ENCODE data around the gene ITPR1. TPM values are rescaled to one million over a fixed set of nuclear protein-coding genes. Genes with fewer than 3 reads are reported as not detected.

ITPR1 gene
- total and polyA plus RNA-seq, 2 experiments from 2014 or later: 17.6 to 28.8 TPM

- Histone ChIP-seq H3K4me3 (no peak overlapping the region), H3K36me3 (peaks cover 20% of the 10 kb centered on the region), H3K27me3 (no peaks in the 10 kb centered on the region), H3K9me3 (ENCODE audit: low read depth) (no peaks in the 10 kb centered on the region), H3K27ac (no peak overlapping the region), H3K4me1 (ENCODE audit: low read depth) (no peaks in the 10 kb centered on the region)
- DNase-seq (ENCODE audit: low read depth in 1 of 2, low spot score in 1 of 2): no peak
- no peak for TF ChIP-seq CTCF (IDR thresholded peaks at IDR 0.05; ENCODE audit: low read depth, low read length)
These were observed 152.3 kb downstream of the ITPR1 start for GRCh38 chr3:4645468-4645867.

GRCh38 chr3:4647411-4647810, 154.3 kb downstream of the ITPR1 start:
- DNase-seq (ENCODE audit: low read depth in 1 of 2, low spot score in 1 of 2): no peak
- Histone ChIP-seq H3K4me1 (ENCODE audit: low read depth) (no peaks in the 10 kb centered on the region), H3K4me3 (no peak overlapping the region), H3K36me3 (peaks cover 20% of the 10 kb centered on the region), H3K27ac (no peak overlapping the region), H3K27me3 (no peaks in the 10 kb centered on the region), H3K9me3 (ENCODE audit: low read depth) (no peaks in the 10 kb centered on the region)
- TF ChIP-seq CTCF (IDR thresholded peaks at IDR 0.05; ENCODE audit: low read depth, low read length): no peak

DNA sequence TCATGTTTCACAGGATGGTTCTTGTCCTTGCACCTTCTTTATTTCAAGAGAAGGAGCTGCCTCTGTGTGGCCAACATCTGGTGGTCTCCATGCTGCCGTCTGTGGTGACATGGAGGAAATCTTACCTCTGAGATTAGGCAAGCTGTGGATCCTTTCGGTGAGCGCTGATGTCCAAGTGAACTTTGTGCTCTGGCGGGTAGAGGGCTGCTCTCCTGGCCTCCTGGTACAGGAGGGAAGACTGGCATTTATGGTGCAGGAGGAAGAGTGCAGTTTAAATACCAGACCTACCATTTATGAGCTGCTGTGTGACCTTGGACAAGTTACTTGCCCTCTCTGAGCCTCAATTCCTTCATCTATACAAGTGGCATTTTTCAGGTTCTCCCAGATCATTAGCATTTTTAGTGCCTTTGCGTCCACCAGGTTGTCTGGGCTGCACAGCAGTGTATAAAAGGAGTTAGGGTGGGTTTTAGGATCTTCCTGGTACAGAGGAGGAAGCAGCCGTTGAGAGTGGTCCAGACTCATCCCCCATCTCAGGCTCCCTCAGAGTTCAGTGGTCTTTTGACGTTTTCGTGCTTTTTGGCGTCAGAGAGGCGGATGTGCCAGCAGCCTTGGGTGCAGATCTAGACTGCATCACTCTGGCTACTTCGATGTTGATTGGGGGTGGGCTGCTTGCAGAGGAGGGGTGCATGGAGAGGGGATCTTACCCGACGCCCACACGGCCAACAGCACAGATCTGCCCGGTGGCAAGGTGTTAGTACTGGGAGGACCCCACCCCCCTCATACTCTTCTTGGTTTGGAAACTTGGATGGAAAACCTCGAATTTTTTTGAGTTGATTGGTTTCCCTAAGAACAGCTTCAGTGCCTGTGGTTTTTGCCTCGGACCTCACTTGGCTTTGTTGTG, 162.2 kb downstream of the ITPR1 start:
- no peaks in the 10 kb centered on the region for H3K27me3 ChIP-seq
- TF ChIP-seq CTCF (IDR thresholded peaks at IDR 0.05; ENCODE audit: low read depth, low read length): no peak
- H3K4me1 ChIP-seq (ENCODE audit: low read depth): no peaks in the 10 kb centered on the region
- DNase-seq (ENCODE audit: low read depth in 1 of 2, low spot score in 1 of 2): no peak
- no peak overlapping the region for H3K27ac ChIP-seq
- H3K9me3 ChIP-seq (ENCODE audit: low read depth): no peaks in the 10 kb centered on the region
- H3K36me3 ChIP-seq: no peaks in the 10 kb centered on the region
- H3K4me3 ChIP-seq: no peak overlapping the region

- TF ChIP-seq CTCF (IDR thresholded peaks at IDR 0.05; ENCODE audit: low read depth, low read length): peak; percentile 94
- H3K27ac ChIP-seq: no peak overlapping the region
These were observed 162.9 kb downstream of the ITPR1 start for GRCh38 chr3:4656059-4656458.

DNA sequence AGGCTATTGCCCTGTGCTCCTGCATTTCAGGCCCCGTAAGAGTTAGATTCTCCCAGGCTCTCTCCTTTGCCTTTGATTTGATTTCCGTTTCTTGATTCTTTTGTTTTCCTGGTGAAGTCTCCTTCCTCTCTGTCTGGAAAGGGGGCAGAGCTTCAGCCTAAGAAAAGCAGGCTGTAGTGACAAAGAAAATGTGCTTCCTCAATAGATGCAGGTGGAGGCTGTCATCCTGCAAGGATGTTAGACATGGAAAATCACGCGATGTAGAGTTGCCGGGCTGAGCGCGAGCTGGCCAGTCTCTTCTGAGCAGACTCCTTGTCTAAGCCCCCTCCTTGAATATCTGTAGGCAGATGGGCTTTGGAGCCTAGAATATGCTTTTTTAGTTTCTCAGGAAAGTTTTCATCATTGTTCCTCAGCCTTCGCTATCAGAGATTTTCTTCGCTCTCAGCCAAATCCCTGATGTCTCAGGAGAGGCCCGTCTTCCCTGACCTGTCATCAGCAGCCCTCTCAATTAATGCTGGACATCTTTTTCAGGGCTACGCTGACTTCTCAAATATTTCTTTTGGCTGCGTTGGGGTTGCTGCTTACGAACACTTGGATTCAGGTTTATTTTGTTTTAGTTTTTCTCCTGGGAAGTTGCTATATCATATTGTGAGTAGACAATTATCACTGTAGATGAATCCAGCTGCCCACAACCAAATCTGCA, 163.6 kb downstream of the ITPR1 start:
- no peak for TF ChIP-seq CTCF (IDR thresholded peaks at IDR 0.05; ENCODE audit: low read depth, low read length)
- Histone ChIP-seq H3K4me3 (no peak overlapping the region), H3K4me1 (ENCODE audit: low read depth) (no peaks in the 10 kb centered on the region), H3K36me3 (no peaks in the 10 kb centered on the region), H3K27ac (no peak overlapping the region), H3K27me3 (no peaks in the 10 kb centered on the region), H3K9me3 (ENCODE audit: low read depth) (no peaks in the 10 kb centered on the region)
- no peak for DNase-seq (ENCODE audit: low read depth in 1 of 2, low spot score in 1 of 2)

More at GRCh38 chr3:4656059-4656458, 162.9 kb downstream of the ITPR1 start:
- Histone ChIP-seq H3K4me3 (no peak overlapping the region), H3K27me3 (no peaks in the 10 kb centered on the region), H3K4me1 (ENCODE audit: low read depth) (no peaks in the 10 kb centered on the region), H3K9me3 (ENCODE audit: low read depth) (no peaks in the 10 kb centered on the region), H3K36me3 (no peaks in the 10 kb centered on the region)
- peak; percentile 79 to 84 for DNase-seq (ENCODE audit: low read depth in 1 of 2, low spot score in 1 of 2)
